Measurements from ENCODE around the gene SLC39A1. TPM values are rescaled to one million over a fixed set of nuclear protein-coding genes. Genes with fewer than 3 reads are reported as not detected.

Gene SLC39A1
- total and polyA plus RNA-seq, 9 of the 15 experiments (the other 6 are each of a cell fraction or from before 2014, with no cell fraction given), result 9.9 to 81.1 (median 62.7) TPM

- TF ChIP-seq, protein P1, sequence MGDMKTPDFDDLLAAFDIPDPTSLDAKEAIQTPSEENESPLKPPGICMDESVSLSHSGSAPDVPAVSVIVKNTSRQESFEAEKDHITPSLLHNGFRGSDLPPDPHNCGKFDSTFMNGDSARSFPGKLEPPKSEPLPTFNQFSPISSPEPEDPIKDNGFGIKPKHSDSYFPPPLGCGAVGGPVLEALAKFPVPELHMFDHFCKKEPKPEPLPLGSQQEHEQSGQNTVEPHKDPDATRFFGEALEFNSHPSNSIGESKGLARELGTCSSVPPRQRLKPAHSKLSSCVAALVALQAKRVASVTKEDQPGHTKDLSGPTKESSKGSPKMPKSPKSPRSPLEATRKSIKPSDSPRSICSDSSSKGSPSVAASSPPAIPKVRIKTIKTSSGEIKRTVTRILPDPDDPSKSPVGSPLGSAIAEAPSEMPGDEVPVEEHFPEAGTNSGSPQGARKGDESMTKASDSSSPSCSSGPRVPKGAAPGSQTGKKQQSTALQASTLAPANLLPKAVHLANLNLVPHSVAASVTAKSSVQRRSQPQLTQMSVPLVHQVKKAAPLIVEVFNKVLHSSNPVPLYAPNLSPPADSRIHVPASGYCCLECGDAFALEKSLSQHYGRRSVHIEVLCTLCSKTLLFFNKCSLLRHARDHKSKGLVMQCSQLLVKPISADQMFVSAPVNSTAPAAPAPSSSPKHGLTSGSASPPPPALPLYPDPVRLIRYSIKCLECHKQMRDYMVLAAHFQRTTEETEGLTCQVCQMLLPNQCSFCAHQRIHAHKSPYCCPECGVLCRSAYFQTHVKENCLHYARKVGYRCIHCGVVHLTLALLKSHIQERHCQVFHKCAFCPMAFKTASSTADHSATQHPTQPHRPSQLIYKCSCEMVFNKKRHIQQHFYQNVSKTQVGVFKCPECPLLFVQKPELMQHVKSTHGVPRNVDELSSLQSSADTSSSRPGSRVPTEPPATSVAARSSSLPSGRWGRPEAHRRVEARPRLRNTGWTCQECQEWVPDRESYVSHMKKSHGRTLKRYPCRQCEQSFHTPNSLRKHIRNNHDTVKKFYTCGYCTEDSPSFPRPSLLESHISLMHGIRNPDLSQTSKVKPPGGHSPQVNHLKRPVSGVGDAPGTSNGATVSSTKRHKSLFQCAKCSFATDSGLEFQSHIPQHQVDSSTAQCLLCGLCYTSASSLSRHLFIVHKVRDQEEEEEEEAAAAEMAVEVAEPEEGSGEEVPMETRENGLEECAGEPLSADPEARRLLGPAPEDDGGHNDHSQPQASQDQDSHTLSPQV (IDR thresholded peaks at IDR 0.05), result no peak
- TF ChIP-seq EWSR1 (IDR thresholded peaks at IDR 0.05; ENCODE audit: borderline replicate concordance, low read depth, partially characterized antibody) (no peak), TCF7L2 (IDR thresholded peaks at IDR 0.05; ENCODE audit: low read depth, low read length) (no peak), SREBF2 (CRISPR knock-in tag; IDR thresholded peaks at IDR 0.05) (no peak), NFYB (IDR thresholded peaks at IDR 0.05; ENCODE audit: extremely low read depth, insufficient read length) (no peak), MYC (IDR thresholded peaks at IDR 0.05; ENCODE audit: low read depth, low read length) (no peak), MYC (CRISPR knock-in tag; IDR thresholded peaks at IDR 0.05; ENCODE audit: borderline replicate concordance, low read depth) (no peak), KLF1 (tag; IDR thresholded peaks at IDR 0.05) (no peak), CTCFL (IDR thresholded peaks at IDR 0.05; ENCODE audit: borderline replicate concordance, insufficient read depth, low read depth, low read length, poor library complexity, severe bottlenecking) (no peak), DIDO1 (tag; IDR thresholded peaks at IDR 0.05; ENCODE audit: low read depth) (no peak)
- TF ChIP-seq, protein P2, sequence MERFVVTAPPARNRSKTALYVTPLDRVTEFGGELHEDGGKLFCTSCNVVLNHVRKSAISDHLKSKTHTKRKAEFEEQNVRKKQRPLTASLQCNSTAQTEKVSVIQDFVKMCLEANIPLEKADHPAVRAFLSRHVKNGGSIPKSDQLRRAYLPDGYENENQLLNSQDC (CRISPR knock-in tag; IDR thresholded peaks at IDR 0.05), result no peak
Measured at GRCh38 chr1:153944005-153944826, 19.1 kb downstream of the SLC39A1 start (continued).
